HL-60/S4 treated with retinoic acid at 250 ng/mL for 4 days and 3 days (cell line): ENCODE data around the gene SVOPL.

Source experiments
- in situ Hi-C: fragments of 300-500 bp; cut with MboI; formaldehyde crosslinking; loops from 2 replicates; pipeline ENCODE4 v1.7.0; 2022; ENCODE audit warnings: low sequenced_read_pairs

Gene SVOPL, protein sequence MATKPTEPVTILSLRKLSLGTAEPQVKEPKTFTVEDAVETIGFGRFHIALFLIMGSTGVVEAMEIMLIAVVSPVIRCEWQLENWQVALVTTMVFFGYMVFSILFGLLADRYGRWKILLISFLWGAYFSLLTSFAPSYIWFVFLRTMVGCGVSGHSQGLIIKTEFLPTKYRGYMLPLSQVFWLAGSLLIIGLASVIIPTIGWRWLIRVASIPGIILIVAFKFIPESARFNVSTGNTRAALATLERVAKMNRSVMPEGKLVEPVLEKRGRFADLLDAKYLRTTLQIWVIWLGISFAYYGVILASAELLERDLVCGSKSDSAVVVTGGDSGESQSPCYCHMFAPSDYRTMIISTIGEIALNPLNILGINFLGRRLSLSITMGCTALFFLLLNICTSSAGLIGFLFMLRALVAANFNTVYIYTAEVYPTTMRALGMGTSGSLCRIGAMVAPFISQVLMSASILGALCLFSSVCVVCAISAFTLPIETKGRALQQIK

DNA sequence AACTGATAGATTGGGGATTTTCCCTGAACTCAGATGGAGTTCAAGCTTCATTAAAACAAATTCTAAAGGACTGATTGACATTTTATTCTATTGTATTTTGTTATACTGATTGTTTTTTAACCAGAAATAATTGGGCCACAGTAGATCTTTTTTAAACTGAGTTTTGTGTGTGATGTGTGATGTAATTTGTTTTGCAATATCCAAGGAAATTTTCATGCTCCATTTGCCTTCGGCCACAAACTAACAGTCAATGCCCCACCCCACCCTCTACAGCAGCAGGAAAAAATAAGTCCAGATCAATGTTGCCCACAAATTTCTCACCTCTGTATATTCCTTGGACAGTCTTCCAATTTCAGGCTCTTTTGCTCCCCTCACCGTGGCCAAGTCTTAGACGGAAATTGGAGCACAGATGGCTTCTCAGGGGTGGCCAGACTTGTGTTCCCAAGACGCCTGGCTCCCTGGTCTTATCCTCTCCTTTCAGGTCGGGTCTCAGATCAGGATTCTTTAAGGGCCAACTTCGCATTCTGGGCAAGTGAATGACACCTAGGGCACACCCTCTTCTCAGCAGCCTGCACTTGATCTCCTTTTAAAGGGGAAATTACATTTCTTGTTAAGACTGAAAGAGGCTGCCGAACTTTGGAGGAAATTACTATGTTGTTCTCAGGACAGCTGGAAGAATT lies at the start of gene SVOPL:
TSS of gene SVOPL (minus strand) at position 506 of the 680 bp plus-strand sequence. CDS start 22,317 bp downstream, outside the sequence.
- in situ Hi-C loops: no loop called here

DNA sequence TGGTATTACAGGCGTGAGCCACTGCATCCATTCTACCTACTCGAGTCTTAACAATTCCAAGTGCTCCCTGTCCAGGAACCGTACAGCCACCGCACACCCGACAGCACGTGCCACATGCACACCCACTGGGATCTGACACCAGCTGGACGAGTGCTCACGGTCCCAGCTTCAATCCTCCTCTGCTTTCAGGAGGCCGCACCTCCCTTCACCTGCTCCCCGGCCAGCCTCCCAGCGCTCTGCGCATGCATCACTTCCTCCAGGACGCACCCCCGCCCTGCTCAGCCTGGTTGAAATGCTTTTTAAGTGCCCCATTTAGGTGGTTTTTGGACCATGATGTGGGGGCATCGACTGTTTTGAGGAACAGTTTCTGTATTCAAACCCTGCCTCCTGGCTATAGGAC lies 49.3 kb upstream of the SVOPL start:
- in situ Hi-C loops: no loop called here

DNA sequence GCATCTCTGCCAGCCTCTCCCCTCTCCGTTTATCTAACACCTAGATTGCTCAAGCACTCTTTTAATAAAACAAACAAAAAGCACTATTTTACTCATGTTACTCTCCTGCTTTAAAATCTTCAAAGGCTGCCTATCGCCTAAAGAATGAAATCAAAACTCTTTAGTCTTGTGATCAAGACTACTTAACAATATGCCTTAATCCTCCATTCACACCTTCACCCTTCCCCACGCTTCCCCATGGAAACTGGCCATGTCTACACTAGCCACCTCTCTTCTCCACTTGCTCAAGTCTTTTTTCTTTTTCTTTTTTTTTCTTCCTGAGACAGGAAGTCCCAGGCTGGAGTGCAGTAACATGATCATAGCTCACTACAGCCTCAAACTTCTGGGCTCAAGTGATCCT lies 48.8 kb upstream of the SVOPL start:
- in situ Hi-C loops: loop anchor here (25.0 kb wide), 1 partner anchor 588 kb away; no protein-coding TSS in a partner anchor

DNA sequence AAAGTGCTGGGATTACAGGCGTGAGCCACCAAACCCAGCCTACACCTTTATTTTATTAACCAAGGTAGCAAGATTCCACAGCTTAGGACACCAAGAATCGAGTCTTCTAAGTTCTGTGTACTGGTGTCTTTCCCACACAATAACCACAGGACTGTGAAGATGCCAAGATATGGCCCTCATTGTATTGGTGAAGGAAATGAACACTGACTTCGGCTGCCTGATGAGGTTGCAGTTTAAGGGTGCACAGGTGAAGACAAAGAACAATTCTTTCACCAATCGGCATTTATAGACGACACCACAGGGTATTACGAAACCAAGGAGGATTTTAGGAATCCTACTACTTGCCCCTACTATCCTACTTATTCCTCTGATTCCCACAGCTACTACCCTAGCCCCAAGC lies 47.5 kb upstream of the SVOPL start:
- in situ Hi-C loops: loop anchor here (25.0 kb wide), 1 partner anchor 586 kb away; no protein-coding TSS in a partner anchor

- in situ Hi-C loops: loop anchor here (25.0 kb wide), 1 partner anchor 584 kb away; no protein-coding TSS in a partner anchor
Measured at GRCh38 chr7:138746073-138746472, 44.9 kb upstream of the SVOPL start.

DNA sequence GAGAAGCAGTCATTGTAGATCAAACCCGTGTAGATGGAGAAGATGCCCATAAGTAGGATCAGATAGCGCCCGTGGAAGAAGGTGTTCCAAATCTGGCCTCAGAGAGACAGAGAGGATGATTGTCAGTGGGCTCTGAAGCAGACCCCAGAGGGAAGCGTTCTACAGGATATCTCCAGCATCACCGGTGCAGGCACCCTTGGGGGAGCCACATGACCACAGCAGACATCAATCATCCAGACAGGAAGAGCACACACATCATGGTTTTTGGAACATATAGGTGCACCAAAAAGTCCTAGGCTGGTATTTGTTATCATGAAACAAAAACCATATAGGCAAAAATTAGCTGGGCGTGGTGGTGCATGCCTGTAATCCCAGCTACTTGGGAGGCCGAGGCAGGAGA lies 44.0 kb upstream of the SVOPL start:
- in situ Hi-C loops: loop anchor here (25.0 kb wide), 1 partner anchor 583 kb away; no protein-coding TSS in a partner anchor

GRCh38 chr7:138741453-138741735 lies 40.2 kb upstream of the SVOPL start:
- in situ Hi-C loops: loop anchor here (25.0 kb wide), 1 partner anchor 579 kb away; no protein-coding TSS in a partner anchor

DNA sequence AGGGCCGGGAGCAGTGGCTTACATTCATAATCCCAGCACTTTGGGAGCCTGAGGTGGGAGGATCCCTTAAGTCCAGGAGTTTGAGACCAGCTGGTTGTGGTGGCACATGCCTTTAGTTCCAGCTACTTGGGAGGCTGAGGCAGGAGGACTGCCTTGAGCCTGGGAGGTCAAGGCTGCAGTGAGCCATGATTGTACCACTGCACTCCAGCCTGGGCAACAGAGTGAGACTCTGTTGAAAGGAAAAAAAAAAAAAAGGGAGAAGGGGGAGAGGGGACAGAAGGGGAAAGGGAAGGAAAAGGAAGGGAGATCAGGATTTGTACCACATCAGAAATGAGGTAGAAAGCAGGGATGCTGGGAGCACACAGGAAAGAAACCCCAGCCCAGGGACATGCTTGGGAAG lies 38.7 kb upstream of the SVOPL start:
- in situ Hi-C loops: loop anchor here (25.0 kb wide), 1 partner anchor 578 kb away; no protein-coding TSS in a partner anchor

DNA sequence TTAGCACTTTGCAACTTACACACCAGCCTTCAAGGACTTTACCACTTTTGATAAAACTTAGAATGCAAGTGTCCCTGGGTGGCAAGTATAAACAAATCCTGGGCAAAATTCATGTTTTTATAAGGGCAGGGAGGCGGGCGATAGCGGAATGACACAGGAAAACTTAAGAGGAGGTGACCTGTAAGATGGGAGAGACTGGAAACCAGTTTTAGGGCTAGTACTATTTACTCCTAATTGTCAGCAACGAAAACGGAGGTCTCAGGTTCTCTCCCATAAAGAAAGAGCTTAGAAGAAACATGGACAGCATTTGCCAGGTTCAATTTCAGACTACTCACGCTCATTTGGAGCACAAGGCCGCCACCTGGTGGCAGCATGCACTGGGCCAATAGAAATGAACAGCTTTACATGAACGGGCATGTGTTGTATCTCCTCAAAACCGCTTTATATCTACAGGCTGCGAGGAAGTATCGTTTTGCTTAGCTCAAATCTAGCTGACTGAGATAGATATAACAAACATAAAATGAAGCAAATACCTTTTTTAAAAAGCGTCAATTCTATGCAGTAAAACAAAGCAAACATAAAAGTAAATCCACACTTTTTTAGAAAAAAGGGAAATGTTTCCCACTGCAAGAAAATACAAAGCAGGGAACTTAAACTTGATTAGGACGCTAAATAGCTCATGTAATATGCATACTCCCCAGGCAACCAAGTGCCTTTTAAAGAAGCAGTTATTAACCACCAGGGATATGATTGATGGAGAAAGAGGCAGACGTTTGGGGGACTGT lies 37.6 kb upstream of the SVOPL start:
- in situ Hi-C loops: loop anchor here (25.0 kb wide), 1 partner anchor 576 kb away; no protein-coding TSS in a partner anchor

GRCh38 chr7:138738114-138738513 lies 37.0 kb upstream of the SVOPL start:
- in situ Hi-C loops: loop anchor here (25.0 kb wide), 1 partner anchor 576 kb away; no protein-coding TSS in a partner anchor

DNA sequence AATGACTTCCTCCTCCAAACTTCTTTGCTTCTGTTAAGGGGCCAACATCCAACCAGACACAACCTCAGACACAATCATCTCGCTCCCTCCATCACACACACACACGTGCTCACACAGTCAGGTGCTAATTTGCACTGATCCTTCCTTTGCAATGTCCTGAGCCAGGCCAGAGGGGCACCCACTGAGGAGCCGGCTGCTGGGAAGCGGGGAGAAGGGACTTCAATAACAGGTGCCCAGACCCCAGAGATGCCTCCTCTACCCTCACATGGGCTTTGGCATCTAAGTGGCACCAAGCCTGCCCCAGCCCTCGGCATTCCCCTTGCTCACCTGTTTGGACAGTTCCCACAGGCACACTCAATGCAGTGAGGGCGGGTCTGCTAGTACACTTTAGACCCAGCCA lies 34.2 kb upstream of the SVOPL start:
- in situ Hi-C loops: loop anchor here (25.0 kb wide), 1 partner anchor 573 kb away; no protein-coding TSS in a partner anchor

- in situ Hi-C loops: loop anchor here (25.0 kb wide), 1 partner anchor 569 kb away; no protein-coding TSS in a partner anchor
Measured at GRCh38 chr7:138731733-138732132, 30.6 kb upstream of the SVOPL start.

DNA sequence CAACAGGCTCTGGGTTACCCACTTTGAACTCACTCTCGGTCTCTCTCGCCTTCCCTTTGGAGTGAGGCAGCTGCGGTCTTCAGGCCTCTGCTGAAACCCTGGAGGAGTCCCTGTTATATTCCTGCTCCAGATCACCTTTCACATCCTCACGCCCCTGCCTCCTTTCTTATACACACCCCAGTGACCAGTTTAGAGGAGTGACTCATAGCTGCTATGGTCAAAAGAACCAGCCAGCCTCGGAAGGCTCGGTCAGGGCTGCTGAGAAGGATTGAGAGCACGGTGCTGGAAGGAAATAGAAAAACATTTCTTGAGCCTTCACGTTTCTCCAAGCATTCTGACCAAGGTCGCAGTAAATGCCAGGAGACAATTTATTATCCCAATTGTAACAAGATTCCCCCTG lies 28.3 kb upstream of the SVOPL start:
- in situ Hi-C loops: loop anchor here (25.0 kb wide), 1 partner anchor 567 kb away; no protein-coding TSS in a partner anchor

DNA sequence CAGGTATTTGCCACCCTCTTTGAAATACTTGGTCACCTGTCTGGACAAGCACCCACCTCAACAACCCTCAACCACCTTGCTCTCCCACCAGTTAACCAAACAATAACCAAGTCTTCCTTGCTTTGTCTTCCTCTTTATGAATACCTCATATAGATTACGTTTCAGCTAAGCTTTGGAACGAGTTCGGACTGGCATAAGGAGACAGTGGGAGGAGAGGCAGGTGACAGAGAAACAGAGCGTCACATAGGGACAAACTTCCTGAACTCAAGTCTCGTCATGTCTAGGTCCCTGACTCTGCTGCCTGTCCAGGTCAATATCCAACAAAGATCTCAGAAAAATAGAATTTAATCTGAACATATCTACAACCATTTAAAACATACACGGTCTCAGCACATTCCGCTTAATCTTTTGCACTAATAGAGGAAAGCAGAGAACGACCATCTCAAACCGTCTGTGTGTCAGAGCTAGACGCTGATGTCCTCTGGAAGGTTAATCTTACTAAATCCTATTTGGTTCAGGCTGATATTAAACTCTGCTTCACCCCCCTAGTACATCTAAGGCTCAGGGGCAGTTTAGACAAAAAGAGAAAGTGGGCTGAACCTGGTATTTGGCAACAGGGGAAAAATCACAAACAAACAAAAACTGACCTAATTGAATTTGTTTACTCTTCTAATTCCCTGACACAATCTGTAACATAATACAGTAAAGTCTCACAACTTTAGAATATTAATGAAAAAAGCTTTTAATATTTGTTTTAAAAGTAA lies 26.4 kb upstream of the SVOPL start:
- in situ Hi-C loops: loop anchor here (25.0 kb wide), 1 partner anchor 565 kb away; no protein-coding TSS in a partner anchor

GRCh38 chr7:138726288-138726687 lies 25.1 kb upstream of the SVOPL start:
- in situ Hi-C loops: loop anchor here (25.0 kb wide), 1 partner anchor 564 kb away; no protein-coding TSS in a partner anchor

DNA sequence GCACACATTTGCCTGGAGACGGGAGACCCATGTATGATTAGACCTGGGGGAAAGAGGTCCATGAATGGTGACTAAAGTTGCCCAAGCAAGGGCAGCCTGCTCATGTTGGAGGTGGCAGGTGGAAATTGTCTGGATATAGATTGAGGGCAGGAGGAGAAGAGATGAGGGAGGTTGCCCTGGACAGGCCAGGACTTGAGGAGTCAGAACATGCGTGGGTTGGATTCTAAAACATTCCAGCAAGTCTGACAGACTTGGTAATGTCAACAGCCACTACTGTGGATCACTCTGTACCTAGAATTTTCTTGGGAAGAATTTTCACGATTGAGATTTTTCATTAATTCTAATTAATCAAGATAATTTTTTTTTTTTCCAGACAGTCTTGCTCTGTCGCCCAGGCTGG lies 19.1 kb upstream of the SVOPL start:
- in situ Hi-C loops: no loop called here

- in situ Hi-C loops: no loop called here
Measured at GRCh38 chr7:138716889-138717288, 15.7 kb upstream of the SVOPL start.

DNA sequence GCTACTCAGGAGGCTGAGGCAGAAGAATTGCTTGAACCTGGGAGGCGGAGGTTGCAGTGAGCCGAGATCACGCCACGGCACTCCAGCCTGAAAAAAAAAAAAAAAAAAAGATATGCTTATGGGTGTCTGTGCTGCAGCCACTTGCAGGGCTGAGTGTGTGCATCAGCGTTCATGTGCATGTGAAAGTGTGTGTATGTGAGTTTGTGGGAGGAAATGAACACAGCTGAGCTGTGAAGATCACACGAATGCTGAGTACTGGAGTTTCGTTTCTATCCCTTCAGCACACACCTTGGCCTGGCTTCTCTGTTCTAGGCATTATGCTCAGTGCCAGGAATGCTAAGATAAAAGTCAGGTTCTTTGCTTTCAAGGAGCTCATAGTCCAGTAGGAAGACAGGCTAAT lies 12.0 kb upstream of the SVOPL start:
- in situ Hi-C loops: no loop called here

DNA sequence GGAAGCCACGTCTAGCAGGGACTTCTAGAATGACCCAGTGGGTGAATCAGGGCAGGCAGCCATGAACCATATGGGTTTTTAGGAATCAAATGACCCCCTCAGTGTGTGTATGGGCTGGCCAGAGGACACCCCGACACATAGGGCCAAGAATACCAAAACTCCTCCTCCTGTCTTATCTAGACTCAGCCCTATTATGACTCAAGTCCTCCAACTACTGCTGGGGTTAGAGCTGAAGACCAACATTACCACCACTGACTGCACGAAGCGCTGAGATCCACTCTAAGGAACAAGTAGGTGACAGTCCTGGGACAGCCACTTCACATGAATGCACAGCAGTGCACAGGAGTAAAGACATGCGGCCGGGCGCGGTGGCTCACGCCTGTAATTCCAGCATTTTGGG lies 11.5 kb upstream of the SVOPL start:
- in situ Hi-C loops: no loop called here
